Pons (tissue), 1 donor: ENCODE results near the gene TBC1D32.
A peak's percentile ranks its signal among the peaks of the same experiment; 100 is the strongest.
"Not testable (repeated sequence)": the region's sequence is repeated elsewhere in the genome, so short reads cannot be mapped to it uniquely, and the experiment has no call there.

ENCODE experiments used
- DNase-seq: peaks from one replicate; pipeline ENCODE4 v3.0.0-alpha.2; 2016; ENCODE audit warnings: low spot score

TBC1D32 gene

DNA sequence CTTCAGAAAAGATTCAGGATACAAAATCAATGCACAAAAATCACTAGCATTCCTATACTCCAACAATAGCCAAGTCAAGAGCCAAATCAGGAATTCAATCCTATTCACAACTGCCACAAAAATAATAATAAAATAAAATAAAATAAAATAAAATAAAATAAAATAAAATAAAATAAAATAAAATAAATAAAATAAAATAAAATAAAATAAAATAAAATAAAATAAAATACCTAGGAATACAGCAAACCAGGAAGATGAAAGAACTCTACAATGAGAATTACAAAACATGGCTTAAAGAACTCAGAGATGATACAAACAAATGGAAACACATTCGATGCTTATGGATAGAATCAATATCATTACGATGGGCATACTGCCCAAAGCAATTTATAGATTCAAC, 120.9 kb downstream of the TBC1D32 start:
- DNase-seq = not testable (repeated sequence)

- DNase-seq = peak; percentile 63
These were observed 123.3 kb downstream of the TBC1D32 start for GRCh38 chr6:121210943-121211342.

DNA sequence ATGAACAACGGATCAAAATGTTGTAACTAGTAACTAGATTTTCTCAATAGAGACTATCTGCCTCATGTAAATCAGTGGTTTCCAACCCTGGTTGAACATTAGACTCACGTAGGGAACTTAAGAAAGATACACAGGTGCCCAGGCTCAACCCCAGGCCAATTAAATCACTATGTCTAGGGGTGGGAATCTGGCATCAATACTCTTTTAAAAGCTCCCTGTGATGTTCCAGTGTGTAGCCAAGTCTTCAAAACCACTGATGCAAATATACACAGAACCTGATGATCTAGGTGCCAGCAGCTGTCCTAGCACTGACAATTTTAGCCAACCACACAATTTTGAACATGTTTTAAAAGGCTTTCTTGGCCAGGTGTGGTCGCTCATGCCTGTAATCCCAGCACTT, 128.7 kb downstream of the TBC1D32 start:
- no peak for DNase-seq

GRCh38 chr6:121201105-121201504, 133.2 kb downstream of the TBC1D32 start:
- DNase-seq = no peak

DNA sequence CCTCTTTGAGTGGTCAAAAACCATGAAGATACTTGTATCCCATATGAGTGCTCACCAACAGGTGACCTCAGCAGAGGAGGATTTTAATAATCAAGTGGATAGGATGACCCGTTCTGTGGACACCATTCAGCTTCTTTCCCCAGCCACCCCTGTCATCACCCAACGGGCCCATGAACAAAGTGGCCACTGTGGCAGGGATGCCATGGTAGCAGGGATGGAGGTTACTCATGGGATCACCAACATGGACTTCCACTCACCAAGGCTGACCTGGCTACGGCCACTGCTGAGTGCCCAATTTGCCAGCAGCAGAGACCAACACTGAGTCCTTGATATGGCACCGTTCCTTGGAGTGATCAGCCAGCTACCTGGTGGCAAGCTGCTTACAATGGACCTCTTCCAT, 138.2 kb downstream of the TBC1D32 start:
- not testable (repeated sequence) for DNase-seq

DNA sequence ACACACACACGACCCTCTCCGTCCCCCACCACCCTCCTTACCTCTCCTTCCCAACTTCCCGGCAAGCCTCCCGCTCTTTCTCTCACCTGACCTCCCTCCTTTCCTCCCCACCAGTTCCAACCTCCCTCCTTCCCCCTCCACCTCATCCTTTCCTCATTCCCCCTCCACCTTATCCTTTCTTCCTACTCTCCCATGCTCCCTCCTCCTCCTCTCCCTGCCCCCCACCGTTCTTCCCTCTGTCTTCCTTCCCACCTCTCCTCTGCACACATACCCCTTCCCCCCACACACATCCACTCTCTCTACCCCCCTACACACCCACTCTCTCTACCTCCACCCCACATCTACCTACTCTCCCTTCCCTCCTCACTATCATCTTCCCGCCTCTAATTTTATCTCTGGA, 144.2 kb downstream of the TBC1D32 start:
- DNase-seq = no peak

GRCh38 chr6:121188356-121188755, 145.9 kb downstream of the TBC1D32 start:
- DNase-seq = no peak

DNA sequence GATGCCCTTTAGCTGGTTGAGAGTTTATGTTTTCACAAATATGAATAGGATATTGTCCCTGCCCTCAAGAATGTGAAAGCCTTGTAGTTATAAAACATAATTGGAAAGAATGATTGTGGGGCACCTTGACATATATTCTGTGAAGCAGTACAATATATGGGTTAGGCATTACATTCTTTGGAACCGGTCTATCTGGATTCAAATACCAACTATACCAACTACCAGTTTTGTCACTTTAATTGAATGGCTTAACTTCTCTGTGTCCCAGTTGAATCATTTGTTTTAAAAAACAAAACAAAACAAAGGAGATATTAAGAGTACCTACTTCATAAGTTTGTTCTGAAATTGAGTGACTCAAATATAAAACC, 146.5 kb downstream of the TBC1D32 start:
- no peak for DNase-seq

- DNase-seq = no peak
These were observed 147.0 kb downstream of the TBC1D32 start for GRCh38 chr6:121187200-121187832.

DNA sequence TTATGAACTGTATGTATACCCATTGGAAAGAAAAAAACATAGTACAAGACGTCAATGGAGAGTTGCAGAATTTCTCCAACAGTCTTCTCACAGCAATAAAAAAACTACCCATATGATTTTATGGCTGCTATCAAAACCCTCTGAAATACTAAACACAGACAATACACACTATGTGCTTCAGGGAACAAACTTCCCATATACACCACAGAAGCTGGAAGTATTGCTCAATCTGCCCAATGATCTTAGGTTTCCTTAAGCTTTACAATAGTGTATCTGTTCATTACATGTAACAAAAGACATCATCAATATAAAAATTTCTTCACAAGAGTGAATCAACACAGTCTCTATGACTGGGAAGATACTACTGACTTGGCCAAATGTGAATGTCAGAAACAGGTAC, 150.5 kb downstream of the TBC1D32 start:
- DNase-seq = no peak

DNA sequence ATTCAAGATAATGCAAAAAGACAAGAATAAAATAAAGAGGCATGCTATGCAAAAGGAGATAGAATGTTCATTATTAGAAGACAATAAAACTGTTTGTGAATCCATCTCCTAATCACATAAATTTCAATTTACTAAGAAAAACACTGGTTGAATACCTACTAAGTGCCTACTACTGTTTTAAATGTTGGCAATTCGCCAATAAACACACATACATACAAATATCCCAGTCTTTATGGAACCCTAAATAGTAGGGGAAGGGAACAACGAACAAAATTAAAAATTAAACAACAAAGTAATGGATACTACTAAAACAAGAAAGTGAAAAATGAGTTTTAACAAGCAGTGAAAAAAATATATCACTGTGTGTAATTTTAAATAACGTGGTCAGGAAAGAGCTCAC, 158.5 kb downstream of the TBC1D32 start:
- DNase-seq = no peak

GRCh38 chr6:121172451-121172850, 161.8 kb downstream of the TBC1D32 start:
- not testable (repeated sequence) for DNase-seq

DNA sequence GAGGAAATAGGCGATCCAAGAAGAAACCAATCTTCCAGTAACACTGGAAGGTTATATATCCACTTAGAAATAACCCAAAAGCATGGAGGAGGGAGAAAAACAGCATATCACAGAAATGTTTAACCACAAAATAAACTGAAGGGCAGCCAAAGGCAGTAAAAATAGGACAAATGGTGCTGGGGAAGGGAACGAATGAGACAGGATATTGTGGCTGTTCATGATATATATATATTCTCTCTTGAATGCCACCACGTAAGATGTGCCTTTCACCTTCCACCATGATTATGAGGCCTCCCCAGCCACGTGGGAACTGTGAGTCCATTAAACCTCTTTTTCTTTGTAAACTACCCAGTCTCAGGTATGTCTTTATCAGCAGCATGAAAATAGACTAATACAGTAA, 162.4 kb downstream of the TBC1D32 start:
- no peak for DNase-seq

DNA sequence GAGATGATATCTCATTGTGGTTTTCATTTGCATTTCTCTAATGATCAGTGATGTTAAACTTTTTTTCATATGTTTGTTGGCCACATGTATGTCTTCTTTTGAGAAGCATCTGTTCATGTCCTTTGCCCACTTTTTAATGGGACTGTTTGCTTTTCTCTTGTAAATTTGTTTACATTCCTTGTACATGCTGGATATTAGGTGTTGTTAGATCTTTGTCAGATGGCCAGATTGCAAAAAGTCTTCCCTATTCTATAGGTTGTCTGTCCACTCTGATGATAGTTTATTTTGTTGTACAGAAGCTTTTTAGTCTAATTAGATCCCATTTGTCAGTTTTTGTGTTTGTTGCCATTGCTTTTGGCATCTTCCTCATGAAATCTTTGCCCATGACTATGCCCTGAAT, 172.4 kb downstream of the TBC1D32 start:
- no peak for DNase-seq

DNA sequence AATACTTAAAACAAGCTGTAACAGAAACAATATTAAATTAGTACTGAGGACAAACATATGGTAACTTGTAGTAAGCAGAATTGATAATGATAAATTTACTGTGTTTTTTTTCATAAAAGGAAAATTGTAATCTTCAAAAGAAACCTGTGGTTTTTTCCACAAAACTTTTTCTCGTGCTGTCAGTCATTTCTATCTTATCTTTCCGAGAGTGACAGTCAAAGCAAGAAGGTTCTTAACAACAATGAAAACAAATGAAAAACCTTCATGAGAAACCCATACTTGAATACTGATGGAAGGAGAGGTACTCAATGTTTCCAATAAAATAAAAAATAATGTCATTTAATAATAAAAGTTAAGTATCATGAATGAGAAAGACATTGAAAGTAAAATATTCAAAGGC, 174.0 kb downstream of the TBC1D32 start:
- no peak for DNase-seq

DNA sequence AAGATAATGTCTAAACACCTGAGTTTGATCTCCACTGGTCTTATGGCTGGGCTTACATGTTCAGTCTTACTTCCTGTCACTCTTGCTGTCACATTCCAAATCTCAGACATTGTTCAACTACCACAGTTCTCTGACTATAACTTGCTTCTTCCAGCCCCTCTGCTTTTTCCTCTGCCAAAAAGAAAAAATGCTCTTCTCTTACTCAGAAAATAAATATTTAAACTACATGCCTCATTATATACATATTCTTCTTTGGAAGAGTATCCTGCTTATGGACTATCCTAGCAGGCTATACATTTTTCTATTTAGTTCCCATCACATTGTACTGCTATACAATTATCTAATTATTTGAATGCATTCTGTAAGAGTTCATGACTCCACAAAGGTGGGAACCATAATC, 175.4 kb downstream of the TBC1D32 start:
- no peak for DNase-seq

DNA sequence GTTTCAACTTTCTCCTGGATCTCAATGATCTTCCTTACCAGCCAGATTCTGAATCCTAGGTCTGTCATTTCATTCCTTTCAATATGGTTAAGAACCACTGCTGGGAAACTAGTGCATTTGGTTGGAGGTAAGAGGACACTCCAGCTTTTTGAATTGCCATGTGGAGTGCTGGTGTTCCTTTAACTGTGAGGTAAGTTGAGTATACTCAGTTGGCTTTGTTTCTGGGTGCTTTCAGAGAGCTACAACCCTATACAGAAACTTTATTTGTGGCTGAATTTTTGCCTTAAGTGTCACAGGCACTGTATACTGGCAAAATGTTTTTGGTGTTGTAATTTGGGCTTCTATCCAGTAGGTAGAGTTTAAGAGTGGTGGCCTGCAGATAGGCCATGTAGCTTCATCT, 175.8 kb downstream of the TBC1D32 start:
- no peak for DNase-seq

DNA sequence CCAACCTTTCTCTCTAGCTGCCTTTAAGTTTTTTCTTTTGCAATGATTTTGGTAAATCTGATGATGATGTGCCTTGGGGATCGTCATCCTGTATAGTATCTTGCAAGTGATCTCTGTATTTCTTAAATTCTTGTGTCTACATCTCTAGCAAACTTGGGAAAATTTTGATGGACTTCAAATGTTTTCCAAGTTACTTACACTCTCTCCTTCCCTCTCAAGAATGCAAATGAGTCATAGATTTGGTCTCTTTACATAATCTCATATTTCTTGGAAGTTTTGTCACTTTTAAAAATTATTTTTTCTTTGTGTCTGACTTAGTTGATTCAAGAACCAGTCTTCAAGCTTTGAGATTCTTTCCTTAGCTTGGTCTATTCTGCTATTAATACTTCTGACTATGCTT, 176.4 kb downstream of the TBC1D32 start:
- no peak for DNase-seq

DNA sequence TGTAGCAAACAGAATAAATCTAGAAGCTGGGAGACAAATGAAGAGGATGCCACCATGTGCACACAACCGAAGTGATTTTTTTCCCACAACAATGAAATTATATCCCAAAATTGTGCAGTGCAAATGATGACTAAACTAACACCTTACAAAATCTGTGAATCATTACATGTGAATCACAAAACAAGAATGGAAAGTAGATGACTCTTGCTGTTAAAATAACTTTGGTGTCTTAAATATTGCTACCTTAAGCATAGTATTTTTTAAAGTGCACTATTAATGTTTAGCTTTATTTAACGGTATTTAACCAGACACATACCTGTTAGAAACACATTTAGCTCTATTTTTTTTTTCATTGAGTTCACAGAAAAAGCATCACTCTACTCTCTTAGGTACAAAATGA, 190.8 kb downstream of the TBC1D32 start:
- DNase-seq = no peak

- DNase-seq = no peak
These were observed 192.2 kb downstream of the TBC1D32 start for GRCh38 chr6:121142093-121142492.

DNA sequence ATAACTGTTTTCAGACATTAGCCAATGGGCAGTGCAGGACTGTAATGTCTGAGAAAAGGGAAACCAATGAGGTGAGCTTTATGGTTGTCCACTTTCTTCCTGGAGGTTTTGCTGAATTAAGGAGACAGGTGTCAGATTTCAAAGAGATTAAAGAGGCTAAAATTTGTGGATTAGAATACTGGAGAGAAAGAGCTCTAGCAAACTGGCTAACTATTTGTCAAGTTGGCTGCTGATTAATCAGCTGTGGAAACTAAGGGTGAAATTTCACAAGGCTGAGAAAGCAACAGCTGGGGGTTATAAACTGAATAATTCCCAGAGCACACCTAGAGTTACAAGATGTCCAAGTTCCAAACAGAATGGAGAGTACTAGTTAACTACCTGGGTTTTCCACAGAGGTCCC, 198.9 kb downstream of the TBC1D32 start:
- no peak for DNase-seq

DNA sequence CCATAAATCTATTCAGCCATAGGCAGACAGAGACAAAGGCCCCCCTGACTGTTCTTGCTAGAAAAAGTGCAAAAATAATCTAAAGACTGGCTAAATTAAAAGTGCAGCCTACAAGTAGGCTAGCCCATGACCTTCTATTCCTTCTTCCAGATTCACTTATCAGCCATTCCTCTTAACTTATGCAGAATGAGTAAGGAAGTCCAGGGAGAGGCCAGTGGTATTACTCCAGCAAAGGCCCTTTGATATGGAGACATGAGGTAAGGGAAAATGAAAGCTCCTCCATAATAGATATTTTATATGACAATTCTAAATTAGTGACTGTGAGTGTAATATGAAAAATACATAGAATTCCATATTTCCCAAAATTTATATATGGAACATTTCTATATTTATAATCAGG, 199.4 kb downstream of the TBC1D32 start:
- DNase-seq = no peak

DNA sequence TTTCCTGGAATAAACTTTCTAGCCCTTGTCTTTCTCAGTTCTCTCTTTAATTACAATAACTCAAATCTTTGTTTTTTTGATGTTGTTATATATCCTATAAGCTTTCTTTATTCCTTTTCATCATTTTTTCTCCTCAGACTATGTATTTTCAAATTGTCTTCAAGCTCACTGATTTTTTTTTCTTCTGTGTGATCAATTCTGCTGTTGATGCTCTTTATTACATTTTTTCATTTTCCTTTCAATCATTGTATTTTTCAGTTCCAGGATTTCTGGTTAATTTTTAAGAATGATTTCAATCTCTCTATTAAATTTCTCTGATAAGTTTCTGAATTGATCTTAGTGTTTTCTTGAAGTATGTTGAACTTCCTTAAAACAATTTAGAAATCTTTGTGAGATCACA, 209.7 kb downstream of the TBC1D32 start:
- DNase-seq = no peak

DNA sequence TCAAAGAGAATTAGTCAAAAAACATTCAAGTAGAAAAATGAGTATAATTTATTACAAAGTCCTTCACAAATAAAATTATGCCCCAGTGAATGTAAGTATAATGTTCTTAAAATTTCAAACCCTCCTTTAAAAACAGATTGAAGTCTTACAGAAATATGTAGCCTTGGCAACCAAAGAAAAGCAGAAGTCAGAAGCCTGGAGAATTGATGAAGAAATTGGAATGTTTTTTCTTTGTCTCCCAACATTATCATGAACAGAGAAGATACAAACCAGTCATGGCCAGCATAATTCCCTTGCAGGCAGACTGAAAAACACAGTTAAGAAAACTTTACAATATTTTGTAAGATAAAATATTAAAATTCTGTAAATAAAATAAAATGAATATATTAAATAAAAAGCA, 221.9 kb downstream of the TBC1D32 start:
- DNase-seq = no peak

- DNase-seq = no peak
These were observed 223.5 kb downstream of the TBC1D32 start for GRCh38 chr6:121110733-121111132.
